Mesendoderm (in vitro differentiated cells): ENCODE data around the gene CPLX1.

ENCODE experiments used
- DNase-seq: peaks from one replicate; pipeline ENCODE4 v3.0.0; 2013
- H2AK5ac ChIP-seq: 2 replicates; pipeline ENCODE4 v1.6.1; 2013; ENCODE audit warnings: low read length, inconsistent platforms
- H2BK120ac ChIP-seq: 2 replicates; pipeline ENCODE4 v1.6.1; 2013; ENCODE audit warnings: low read depth, mild to moderate bottlenecking, low read length, moderate library complexity, mixed read lengths
- H2BK15ac ChIP-seq: replicated peaks from 2 replicates; pipeline ENCODE4 v1.6.1; 2013; ENCODE audit warnings: low read depth, mild to moderate bottlenecking, moderate library complexity
- H2BK5ac ChIP-seq: 2 replicates; pipeline ENCODE4 v1.6.1; 2013; ENCODE audit warnings: low read length, inconsistent platforms
- H3K18ac ChIP-seq: 2 replicates; pipeline ENCODE4 v1.6.1; 2013; ENCODE audit warnings: mild to moderate bottlenecking, low read length, mixed read lengths
- H3K23ac ChIP-seq: one replicate; pipeline ENCODE4 v1.6.1; 2013; ENCODE audit warnings: low read length
- H3K27ac ChIP-seq: 2 replicates; pipeline ENCODE4 v1.5.1; 2013; ENCODE audit warnings: low read depth, mild to moderate bottlenecking, inconsistent platforms, low read length, moderate library complexity
- H3K27me3 ChIP-seq: 2 replicates; pipeline ENCODE4 v1.6.1; 2013; ENCODE audit warnings: low read length, control low read depth, mild to moderate bottlenecking, inconsistent platforms; ENCODE audit not compliant: insufficient read depth, poor library complexity
- H3K36me3 ChIP-seq: 2 replicates; pipeline ENCODE4 v1.6.1; 2013; ENCODE audit warnings: low read length, inconsistent platforms; ENCODE audit not compliant: control insufficient read depth, insufficient read depth
- H3K4ac ChIP-seq: one replicate; pipeline ENCODE4 v1.6.1; 2013; ENCODE audit warnings: low read depth, mild to moderate bottlenecking, low read length, moderate library complexity
- H3K4me1 ChIP-seq: 2 replicates; pipeline ENCODE4 v1.6.1; 2013; ENCODE audit warnings: low read depth, low read length, inconsistent platforms; ENCODE audit not compliant: control insufficient read depth
- H3K4me2 ChIP-seq: 2 replicates; pipeline ENCODE4 v1.6.1; 2013; ENCODE audit warnings: low read length
- H3K4me3 ChIP-seq: 2 replicates; pipeline ENCODE4 v1.5.1; 2013; ENCODE audit warnings: mild to moderate bottlenecking, low read length
- H3K56ac ChIP-seq: one replicate; pipeline ENCODE4 v1.6.1; 2013; ENCODE audit warnings: low read length
- H3K79me1 ChIP-seq: 2 replicates; pipeline ENCODE4 v1.6.1; 2013; ENCODE audit warnings: low read length, inconsistent platforms
- H3K79me2 ChIP-seq: 2 replicates; pipeline ENCODE4 v1.6.1; 2013; ENCODE audit warnings: mild to moderate bottlenecking, low read length; ENCODE audit not compliant: control insufficient read depth, insufficient read depth
- H3K9ac ChIP-seq: 2 replicates; pipeline ENCODE4 v1.6.1; 2013; ENCODE audit warnings: low read length, inconsistent platforms
- H4K5ac ChIP-seq: one replicate; pipeline ENCODE4 v1.6.1; 2013; ENCODE audit warnings: low read length
- H4K8ac ChIP-seq: one replicate; pipeline ENCODE4 v1.6.1; 2013; ENCODE audit warnings: low read depth, mild to moderate bottlenecking, control low read depth, low read length, moderate library complexity
- WGBS: extraction: QIAGEN DNeasy Blood & Tissue Kit; methylation state at CpG from one replicate; pipeline ENCODE4 v1.1.7; 2013; ENCODE audit warnings: low lambda C conversion rate, missing lambda C conversion rate; ENCODE audit not compliant: insufficient coverage; ENCODE audit errors: extremely low coverage; 5-methylcytosine and 5-hydroxymethylcytosine counted together

CPLX1 gene

DNA sequence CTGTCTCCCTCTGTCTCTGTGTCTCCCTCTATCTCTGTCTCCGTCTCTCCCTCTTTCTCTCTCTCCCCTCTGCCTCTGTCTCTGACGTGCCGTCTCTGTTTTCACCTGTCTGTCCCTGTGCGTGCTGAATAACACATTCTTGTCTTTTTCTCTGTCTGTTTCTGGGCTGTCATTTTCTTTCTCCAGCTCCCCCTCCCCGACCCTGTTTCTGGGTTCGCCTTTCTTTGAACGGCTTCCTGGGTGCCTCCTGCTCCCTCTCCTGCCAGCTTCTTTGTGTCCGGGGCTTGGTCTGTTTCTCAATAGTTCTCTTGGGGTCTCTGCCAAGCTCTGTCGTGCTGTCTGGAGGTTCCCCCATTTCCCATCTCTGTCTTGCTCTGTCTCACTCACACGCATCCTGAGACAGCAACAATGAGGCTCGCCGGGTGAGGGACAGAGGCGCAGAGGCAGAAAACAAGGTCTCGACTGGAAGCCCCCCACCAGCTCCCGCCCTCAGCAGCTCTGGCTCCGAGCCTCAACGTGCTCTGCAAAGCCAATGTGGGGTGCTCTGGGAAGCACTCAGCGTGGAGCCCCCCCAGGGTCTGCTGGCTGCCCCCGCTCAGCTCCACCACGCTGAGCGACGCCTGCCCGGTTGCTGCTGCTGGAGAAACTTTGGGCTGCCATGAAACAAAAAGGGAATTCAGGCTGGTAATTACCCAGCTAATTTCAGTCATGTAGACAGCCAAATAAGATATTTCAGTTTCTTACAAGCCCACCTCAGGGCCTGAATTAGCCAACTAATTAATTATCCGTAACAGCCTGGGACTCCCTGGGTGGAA lies 3.4 kb downstream of the CPLX1 start:
- no peak overlapping the region for H2BK15ac ChIP-seq
- H3K79me1 ChIP-seq, result no peaks in the 10 kb centered on the region
- no peak overlapping the region for H2BK5ac ChIP-seq
- H3K27me3 ChIP-seq, result peaks cover 23% of the 10 kb centered on the region
- H3K23ac ChIP-seq, result no peak overlapping the region
- H3K4ac ChIP-seq, result no peak overlapping the region
- no peak overlapping the region for H3K4me3 ChIP-seq
- H3K56ac ChIP-seq, result no peak overlapping the region
- H4K8ac ChIP-seq, result no peak overlapping the region
- no peak overlapping the region for H2BK120ac ChIP-seq
- no peak for DNase-seq
- H3K9ac ChIP-seq, result no peak overlapping the region
- H3K4me1 ChIP-seq, result no peaks in the 10 kb centered on the region
- no peaks in the 10 kb centered on the region for H3K36me3 ChIP-seq
- no peak overlapping the region for H4K5ac ChIP-seq
- H3K4me2 ChIP-seq, result no peak overlapping the region
- WGBS, result no CpG with 5 or more reads among the region's 24 CpGs
- H3K79me2 ChIP-seq, result no peaks in the 10 kb centered on the region
- H3K18ac ChIP-seq, result no peak overlapping the region
- no peak overlapping the region for H3K27ac ChIP-seq
- no peak overlapping the region for H2AK5ac ChIP-seq

DNA sequence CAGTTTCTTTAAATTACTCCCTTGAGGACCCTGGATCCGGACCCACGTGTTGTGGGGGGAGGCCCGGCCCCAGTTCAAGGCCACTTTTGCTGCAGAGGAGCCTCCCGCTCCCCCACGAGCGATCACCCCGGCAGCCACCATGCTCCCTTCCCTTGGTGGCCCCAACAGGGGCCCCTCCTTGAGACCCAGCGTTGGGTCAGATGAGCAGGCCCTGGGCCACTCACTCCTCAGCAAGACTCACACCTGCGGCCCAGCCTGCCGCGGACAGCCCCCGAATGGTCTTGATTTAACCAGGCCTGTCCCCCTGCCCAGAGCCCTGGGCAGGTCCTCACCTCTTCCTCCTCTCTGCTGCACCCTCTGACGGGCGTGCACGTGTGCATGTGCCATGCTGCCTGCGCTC lies 4.3 kb downstream of the CPLX1 start:
- Histone ChIP-seq H3K27ac (no peak overlapping the region), H2BK120ac (no peak overlapping the region), H3K79me1 (no peaks in the 10 kb centered on the region), H3K79me2 (no peaks in the 10 kb centered on the region), H3K27me3 (peaks cover 16% of the 10 kb centered on the region), H3K23ac (no peak overlapping the region), H3K4me1 (no peaks in the 10 kb centered on the region), H4K8ac (no peak overlapping the region), H3K18ac (no peak overlapping the region), H2AK5ac (no peak overlapping the region), H3K4me3 (no peak overlapping the region), H2BK5ac (no peak overlapping the region), H3K9ac (no peak overlapping the region), H3K4me2 (no peak overlapping the region), H3K4ac (no peak overlapping the region), H2BK15ac (no peak overlapping the region), H3K56ac (no peak overlapping the region), H4K5ac (no peak overlapping the region), H3K36me3 (no peaks in the 10 kb centered on the region)
- no peak for DNase-seq
- no CpG with 5 or more reads among the region's 16 CpGs for WGBS

DNA sequence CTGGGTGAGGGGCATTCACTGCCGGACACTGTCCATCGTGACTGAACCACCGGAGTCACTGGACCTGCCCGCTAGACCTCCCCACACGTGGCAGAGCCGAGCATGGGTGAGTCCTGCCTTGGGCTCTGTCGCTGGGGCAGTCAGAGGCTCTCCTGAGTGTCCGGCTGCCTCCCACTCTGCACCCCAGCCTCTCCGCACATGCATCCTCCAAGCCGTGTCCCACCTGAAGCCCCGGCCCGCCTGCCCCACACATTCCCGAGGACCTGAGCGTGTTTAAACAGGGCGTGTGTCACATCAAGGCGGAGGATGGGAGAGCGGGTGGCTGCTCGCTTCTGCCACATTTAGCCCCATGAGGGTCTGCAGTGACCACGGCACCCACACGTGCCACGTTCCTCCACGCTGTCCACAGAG lies 4.7 kb downstream of the CPLX1 start:
- no peaks in the 10 kb centered on the region for H3K36me3 ChIP-seq
- peaks cover 16% of the 10 kb centered on the region for H3K27me3 ChIP-seq
- H2AK5ac ChIP-seq, result no peak overlapping the region
- H3K27ac ChIP-seq, result no peak overlapping the region
- H4K5ac ChIP-seq, result no peak overlapping the region
- no peak overlapping the region for H2BK15ac ChIP-seq
- no peak overlapping the region for H3K4me2 ChIP-seq
- H3K79me1 ChIP-seq, result no peaks in the 10 kb centered on the region
- H3K4ac ChIP-seq, result no peak overlapping the region
- no peak overlapping the region for H3K4me3 ChIP-seq
- no peak for DNase-seq
- no peak overlapping the region for H2BK5ac ChIP-seq
- no peaks in the 10 kb centered on the region for H3K79me2 ChIP-seq
- H3K23ac ChIP-seq, result no peak overlapping the region
- no peaks in the 10 kb centered on the region for H3K4me1 ChIP-seq
- H3K18ac ChIP-seq, result no peak overlapping the region
- WGBS, result no CpG with 5 or more reads among the region's 22 CpGs
- H4K8ac ChIP-seq, result no peak overlapping the region
- no peak overlapping the region for H3K56ac ChIP-seq
- no peak overlapping the region for H3K9ac ChIP-seq
- no peak overlapping the region for H2BK120ac ChIP-seq

DNA sequence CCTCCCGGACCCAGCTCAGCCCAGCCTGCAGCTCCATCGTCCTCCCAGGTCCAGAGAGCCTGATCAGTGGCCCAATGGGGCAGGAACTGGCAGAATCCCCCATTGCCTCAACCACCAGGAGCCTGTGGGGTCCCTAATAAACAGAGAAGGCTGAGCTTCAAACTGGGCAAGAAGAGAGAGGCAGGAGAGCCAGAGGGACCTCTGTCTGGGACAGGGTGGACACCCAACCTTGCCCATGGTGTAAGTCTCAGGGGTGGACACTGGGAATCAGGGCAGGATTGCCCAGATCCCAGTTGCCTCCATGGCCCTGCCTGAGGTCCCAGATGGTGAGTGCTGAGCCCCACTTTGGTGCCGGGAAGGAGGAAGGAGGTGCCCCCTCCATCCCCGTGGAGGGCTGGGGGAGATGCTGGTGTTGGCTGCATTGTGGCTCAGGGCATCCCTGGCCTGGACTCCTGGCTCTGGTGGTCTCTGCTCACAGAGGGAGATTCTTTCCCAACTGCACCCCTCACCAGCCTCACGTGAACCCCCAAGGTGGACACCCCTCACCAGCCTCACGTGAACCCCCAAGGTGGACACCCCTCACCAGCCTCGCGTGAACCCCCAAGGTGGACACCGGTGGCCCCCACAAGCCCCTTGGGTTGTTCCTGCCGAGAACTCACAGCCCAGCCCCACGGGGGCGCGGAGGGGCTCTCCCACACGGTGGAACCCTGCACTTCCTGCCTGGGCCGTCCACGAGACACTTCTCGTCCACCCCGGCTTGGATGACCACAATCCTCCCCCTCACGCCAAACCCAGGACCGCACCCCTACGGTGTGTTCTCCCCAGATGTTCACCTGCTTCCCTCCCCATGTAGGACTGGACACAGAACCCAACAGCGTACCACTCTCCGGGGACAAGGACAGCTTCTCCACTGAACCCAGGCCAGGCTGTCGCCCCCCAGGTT lies 5.4 kb downstream of the CPLX1 start:
- Histone ChIP-seq H2BK5ac (no peak overlapping the region), H2BK120ac (no peak overlapping the region), H4K8ac (no peak overlapping the region), H3K79me1 (no peaks in the 10 kb centered on the region), H3K18ac (no peak overlapping the region), H3K56ac (no peak overlapping the region), H3K79me2 (no peaks in the 10 kb centered on the region), H3K9ac (no peak overlapping the region), H3K23ac (no peak overlapping the region), H3K4me2 (no peak overlapping the region), H3K36me3 (no peaks in the 10 kb centered on the region), H3K4ac (no peak overlapping the region), H3K4me1 (no peaks in the 10 kb centered on the region), H4K5ac (no peak overlapping the region), H2BK15ac (no peak overlapping the region), H3K4me3 (no peak overlapping the region), H3K27me3 (peaks cover 16% of the 10 kb centered on the region), H2AK5ac (no peak overlapping the region), H3K27ac (no peak overlapping the region)
- no peak for DNase-seq
- no CpG with 5 or more reads among the region's 24 CpGs for WGBS

DNA sequence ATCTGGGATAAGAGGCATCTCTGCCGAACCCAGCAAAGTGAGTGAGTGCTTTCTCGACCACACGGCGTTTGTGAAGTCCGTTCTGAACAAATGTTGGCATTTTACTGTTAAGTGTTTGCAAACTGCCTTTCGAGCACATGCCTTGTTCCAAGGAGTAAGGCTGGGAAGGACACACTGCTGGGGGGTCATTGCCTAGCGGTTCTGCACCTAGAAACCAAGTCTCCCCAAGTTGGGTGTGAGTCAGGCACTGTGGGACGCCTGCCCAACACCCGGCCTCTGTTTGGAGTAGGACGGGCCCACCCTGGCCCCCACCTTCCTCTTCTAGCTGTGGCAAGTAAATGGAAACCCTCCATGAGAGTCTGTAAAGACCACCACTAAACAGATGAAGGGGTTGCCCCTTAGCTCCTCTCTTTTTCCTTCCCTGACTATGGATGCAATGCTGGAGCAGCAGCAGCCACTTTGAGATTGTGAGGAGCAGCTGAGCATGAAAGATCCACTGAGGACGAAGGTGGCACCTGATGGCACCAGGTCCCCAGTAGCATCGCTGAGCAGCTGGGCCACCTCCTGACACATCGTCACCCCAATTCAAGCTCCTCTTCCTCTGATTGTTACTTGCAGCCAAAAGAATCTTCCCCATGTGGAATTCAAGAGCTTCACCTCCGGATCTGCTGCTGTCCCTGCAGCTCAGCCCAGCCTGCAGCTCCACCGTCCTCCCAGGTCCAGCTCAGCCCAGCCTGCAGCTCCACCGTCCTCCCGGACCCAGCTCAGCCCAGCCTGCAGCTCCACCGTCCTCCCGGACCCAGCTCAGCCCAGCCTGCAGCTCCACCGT lies 6.3 kb downstream of the CPLX1 start:
- H3K36me3 ChIP-seq, result no peaks in the 10 kb centered on the region
- no peak overlapping the region for H3K18ac ChIP-seq
- no CpG with 5 or more reads among the region's 20 CpGs for WGBS
- H3K27me3 ChIP-seq, result peaks cover 9% of the 10 kb centered on the region
- H3K23ac ChIP-seq, result no peak overlapping the region
- no peak overlapping the region for H4K8ac ChIP-seq
- DNase-seq, result no peak
- no peak overlapping the region for H3K4me2 ChIP-seq
- H2BK5ac ChIP-seq, result no peak overlapping the region
- no peak overlapping the region for H2BK15ac ChIP-seq
- no peak overlapping the region for H3K56ac ChIP-seq
- H3K27ac ChIP-seq, result no peak overlapping the region
- no peak overlapping the region for H3K4ac ChIP-seq
- H2BK120ac ChIP-seq, result no peak overlapping the region
- no peaks in the 10 kb centered on the region for H3K79me2 ChIP-seq
- no peak overlapping the region for H3K4me3 ChIP-seq
- no peak overlapping the region for H2AK5ac ChIP-seq
- no peaks in the 10 kb centered on the region for H3K4me1 ChIP-seq
- no peaks in the 10 kb centered on the region for H3K79me1 ChIP-seq
- H3K9ac ChIP-seq, result no peak overlapping the region
- H4K5ac ChIP-seq, result no peak overlapping the region
